GM12878 (cell line): ENCODE data around the gene TEDC1. TPM values are rescaled to one million over a fixed set of nuclear protein-coding genes. Genes with fewer than 3 reads are reported as not detected.

Experiments
- BHLHE40 ChIP-seq, 2 experiments: fragments of 450-650 bp in 1 of 2; IDR thresholded peaks; 2 replicates each; pipeline ENCODE4 v1.6.1; 2011 to 2017; ENCODE audit warnings: low read depth in 2 of 2, borderline replicate concordance in 1 of 2, improper control_type of control experiment in 1 of 2, low read length in 1 of 2, mild to moderate bottlenecking in 1 of 2
- BRCA1 ChIP-seq: IDR thresholded peaks from 2 replicates; pipeline ENCODE4 v1.6.1; 2011; ENCODE audit warnings: low read depth, low read length, improper control_type of control experiment
- CREB1 ChIP-seq: IDR thresholded peaks from 2 replicates; pipeline ENCODE4 v1.6.1; 2012; ENCODE audit warnings: low read depth, mild to moderate bottlenecking, inconsistent platforms
- EZH2 ChIP-seq: IDR thresholded peaks from 2 replicates; pipeline ENCODE4 v1.6.1; 2012; ENCODE audit warnings: low read depth, mild to moderate bottlenecking, control low read depth, inconsistent platforms, low read length, borderline replicate concordance; ENCODE audit not compliant: control insufficient read depth
- NFYB ChIP-seq: IDR thresholded peaks from 2 replicates; pipeline ENCODE4 v1.6.1; 2011; ENCODE audit warnings: low read depth, mild to moderate bottlenecking, low read length, improper control_type of control experiment, moderate library complexity; ENCODE audit not compliant: insufficient read depth
- NR2C1 ChIP-seq: fragments of 450-650 bp; IDR thresholded peaks from 2 replicates; pipeline ENCODE4 v1.6.1; 2017; ENCODE audit warnings: antibody characterized with exemption, mild to moderate bottlenecking, moderate library complexity
- RAD21 ChIP-seq: IDR thresholded peaks from 2 replicates; pipeline ENCODE4 v1.6.1; 2011; ENCODE audit warnings: mild to moderate bottlenecking, low read depth, low read length, moderate library complexity; ENCODE audit not compliant: insufficient read depth
- RUNX3 ChIP-seq: IDR thresholded peaks from 2 replicates; pipeline ENCODE4 v1.6.1; 2012; ENCODE audit warnings: low read length, inconsistent platforms
- STAT1 ChIP-seq: fragments of 450-650 bp; conservative IDR thresholded peaks from 2 replicates; pipeline ENCODE4 v1.6.1; 2014; ENCODE audit warnings: antibody characterized with exemption, mild to moderate bottlenecking
- STAT3 ChIP-seq: IDR thresholded peaks from 2 replicates; pipeline ENCODE4 v1.6.1; 2011; ENCODE audit warnings: low read depth, low read length, improper control_type of control experiment
- TARDBP ChIP-seq: IDR thresholded peaks from 2 replicates; pipeline ENCODE4 v1.6.1; 2016; ENCODE audit warnings: borderline replicate concordance
- TCF7 ChIP-seq: IDR thresholded peaks from 2 replicates; pipeline ENCODE4 v1.6.1; 2014; ENCODE audit warnings: antibody characterized with exemption, borderline replicate concordance
- YY1 ChIP-seq: IDR thresholded peaks from 2 replicates; pipeline ENCODE4 v1.6.1; 2011; ENCODE audit warnings: low read depth, mild to moderate bottlenecking, low read length
- ZNF207 ChIP-seq: fragments of 450-650 bp; IDR thresholded peaks from 2 replicates; pipeline ENCODE4 v1.6.1; 2014; ENCODE audit warnings: antibody characterized with exemption, mild to moderate bottlenecking, borderline replicate concordance
- ZNF217 ChIP-seq: fragments of 450-650 bp; IDR thresholded peaks from 2 replicates; pipeline ENCODE4 v1.6.1; 2017; ENCODE audit warnings: antibody characterized with exemption, mild to moderate bottlenecking
- polyA plus RNA-seq, 11 experiments: library from polyadenylated mRNA; depleted of rRNA in 4 of 11; unstranded in 6 of 11; stranded (reverse) in 5 of 11; fragments of >200 nt; fragmentation: Nextera tagmentation in 4 of 11; fragmentation: Illumina TruSeq in 1 of 11; extraction: Ambion mirVana in 4 of 11; extraction: Trizol in 1 of 11; gene quantifications; 1 replicate in 1 of 11; 2 replicates in 10 of 11; pipeline versions ENCODE4 v1.2.1 to v1.2.3, GENCODE V29; 2011 to 2016; ENCODE audit warnings: inconsistent platforms in 2 of 11, missing spikeins in 2 of 11, low read depth in 1 of 11
- total RNA-seq, 4 experiments: library from RNA; depleted of rRNA in 3 of 4; stranded (reverse); fragments of >200 nt in 3 of 4; fragmentation: Illumina TruSeq in 1 of 4; extraction: Trizol in 1 of 4; gene quantifications; 2 replicates each; pipeline versions ENCODE4 v1.2.1 to v1.2.3, GENCODE V29; 2013 to 2021
- TF ChIP-seq, protein P1 (sequence below): fragments of 450-650 bp; IDR thresholded peaks from 2 replicates; pipeline ENCODE4 v1.6.1; 2017; ENCODE audit warnings: mild to moderate bottlenecking
- TF ChIP-seq, protein P2 (sequence below), 3 experiments: IDR thresholded peaks in 2 of 3; conservative IDR thresholded peaks in 1 of 3; 2 replicates each; pipeline ENCODE4 v1.5.1; 2011; ENCODE audit warnings: low read depth in 3 of 3, low read length in 3 of 3, mild to moderate bottlenecking in 3 of 3, control low read depth in 2 of 3, moderate library complexity in 2 of 3, inconsistent platforms in 1 of 3, mixed read lengths in 1 of 3; ENCODE audit not compliant: control insufficient read depth in 2 of 3, insufficient read depth in 1 of 3; ENCODE audit errors: extremely low read depth in 1 of 3
- TF ChIP-seq, protein P3 (sequence below): fragments of 450-650 bp; IDR thresholded peaks from 2 replicates; pipeline ENCODE4 v1.6.1; 2017; ENCODE audit warnings: mild to moderate bottlenecking, moderate library complexity
- TF ChIP-seq, protein P4 (sequence below): fragments of 450-650 bp; conservative IDR thresholded peaks from 2 replicates; pipeline ENCODE4 v1.6.1; 2017; ENCODE audit warnings: mild to moderate bottlenecking, moderate library complexity

The TEDC1 gene
- total and polyA plus RNA-seq, 10 of the 15 experiments (the other 5 are each of a cell fraction or from before 2014, with no cell fraction given), result 0.19 to 34.2 (median 14.5) TPM

DNA sequence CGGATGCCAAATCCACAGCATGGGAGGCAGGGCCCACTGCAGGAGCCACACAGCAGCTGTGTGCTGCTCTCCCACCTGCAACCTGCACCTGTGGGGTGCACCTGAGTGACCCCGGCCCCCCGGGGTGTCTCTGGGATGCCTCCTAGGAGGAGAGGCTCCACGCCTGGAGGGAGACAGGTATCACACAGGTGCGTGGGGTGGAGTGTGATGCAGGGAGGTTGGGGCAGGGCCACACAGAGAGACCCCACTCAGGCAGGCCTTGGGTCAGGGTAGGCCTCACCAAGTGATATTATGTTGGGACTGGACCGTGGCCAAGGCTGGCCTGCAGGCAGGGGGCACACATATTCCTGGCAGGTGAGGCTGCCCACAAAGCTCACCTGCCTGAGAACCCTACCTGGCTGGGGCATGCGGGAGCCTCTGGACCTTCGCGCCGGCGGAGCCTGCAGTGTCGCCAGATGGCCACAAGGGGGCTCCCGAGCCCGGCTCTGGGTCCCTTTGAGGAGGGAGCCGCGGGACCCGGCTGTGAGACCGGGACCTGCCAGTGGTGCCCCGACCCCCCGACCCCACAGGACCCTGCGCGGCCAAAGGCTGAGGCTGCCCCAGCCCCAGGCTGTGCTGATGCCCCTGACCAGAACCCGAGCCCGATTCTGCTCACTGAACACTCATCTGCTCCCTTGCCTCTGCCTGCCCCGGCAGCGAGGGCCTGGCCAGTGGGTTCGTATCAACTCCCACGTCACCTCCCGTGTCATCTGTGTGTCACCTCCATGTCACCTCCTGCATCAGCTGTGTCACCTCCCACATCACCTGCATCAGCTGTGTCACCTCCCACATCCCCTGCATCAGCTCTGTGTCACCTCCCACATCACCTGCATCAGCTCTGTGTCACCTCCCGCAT is 46.8 kb downstream of the TEDC1 start (continued):
- TF ChIP-seq BHLHE40 (IDR thresholded peaks at IDR 0.05; ENCODE audit: borderline replicate concordance in 1 of 2, low read depth in 2 of 2, low read length in 1 of 2), result no peak
- no peak for TF ChIP-seq EZH2
- no peak for TF ChIP-seq TARDBP
- TF ChIP-seq, protein P1, sequence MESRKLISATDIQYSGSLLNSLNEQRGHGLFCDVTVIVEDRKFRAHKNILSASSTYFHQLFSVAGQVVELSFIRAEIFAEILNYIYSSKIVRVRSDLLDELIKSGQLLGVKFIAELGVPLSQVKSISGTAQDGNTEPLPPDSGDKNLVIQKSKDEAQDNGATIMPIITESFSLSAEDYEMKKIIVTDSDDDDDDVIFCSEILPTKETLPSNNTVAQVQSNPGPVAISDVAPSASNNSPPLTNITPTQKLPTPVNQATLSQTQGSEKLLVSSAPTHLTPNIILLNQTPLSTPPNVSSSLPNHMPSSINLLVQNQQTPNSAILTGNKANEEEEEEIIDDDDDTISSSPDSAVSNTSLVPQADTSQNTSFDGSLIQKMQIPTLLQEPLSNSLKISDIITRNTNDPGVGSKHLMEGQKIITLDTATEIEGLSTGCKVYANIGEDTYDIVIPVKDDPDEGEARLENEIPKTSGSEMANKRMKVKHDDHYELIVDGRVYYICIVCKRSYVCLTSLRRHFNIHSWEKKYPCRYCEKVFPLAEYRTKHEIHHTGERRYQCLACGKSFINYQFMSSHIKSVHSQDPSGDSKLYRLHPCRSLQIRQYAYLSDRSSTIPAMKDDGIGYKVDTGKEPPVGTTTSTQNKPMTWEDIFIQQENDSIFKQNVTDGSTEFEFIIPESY, result no peak
- 0 out of 2 replicates have a peak, but pooled peaks have one; percentile 14 for TF ChIP-seq CREB1
- TF ChIP-seq, protein P2, sequence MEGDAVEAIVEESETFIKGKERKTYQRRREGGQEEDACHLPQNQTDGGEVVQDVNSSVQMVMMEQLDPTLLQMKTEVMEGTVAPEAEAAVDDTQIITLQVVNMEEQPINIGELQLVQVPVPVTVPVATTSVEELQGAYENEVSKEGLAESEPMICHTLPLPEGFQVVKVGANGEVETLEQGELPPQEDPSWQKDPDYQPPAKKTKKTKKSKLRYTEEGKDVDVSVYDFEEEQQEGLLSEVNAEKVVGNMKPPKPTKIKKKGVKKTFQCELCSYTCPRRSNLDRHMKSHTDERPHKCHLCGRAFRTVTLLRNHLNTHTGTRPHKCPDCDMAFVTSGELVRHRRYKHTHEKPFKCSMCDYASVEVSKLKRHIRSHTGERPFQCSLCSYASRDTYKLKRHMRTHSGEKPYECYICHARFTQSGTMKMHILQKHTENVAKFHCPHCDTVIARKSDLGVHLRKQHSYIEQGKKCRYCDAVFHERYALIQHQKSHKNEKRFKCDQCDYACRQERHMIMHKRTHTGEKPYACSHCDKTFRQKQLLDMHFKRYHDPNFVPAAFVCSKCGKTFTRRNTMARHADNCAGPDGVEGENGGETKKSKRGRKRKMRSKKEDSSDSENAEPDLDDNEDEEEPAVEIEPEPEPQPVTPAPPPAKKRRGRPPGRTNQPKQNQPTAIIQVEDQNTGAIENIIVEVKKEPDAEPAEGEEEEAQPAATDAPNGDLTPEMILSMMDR (IDR thresholded peaks at IDR 0.05 in 2 of 3, conservative IDR thresholded peaks at IDR 0.05 in 1 of 3; ENCODE audit: control insufficient read depth in 2 of 3, extremely low read depth in 1 of 3, insufficient read depth in 1 of 3, low read depth in 3 of 3, low read length in 3 of 3), result peak; percentile 89 to 100 (median 90)
- peak; percentile 71 for TF ChIP-seq RAD21
- no peak for TF ChIP-seq TCF7
- TF ChIP-seq STAT3, result no peak
- TF ChIP-seq ZNF217, result no peak
- TF ChIP-seq NR2C1, result no peak
- no peak for TF ChIP-seq STAT1
- TF ChIP-seq YY1, result 0 out of 2 replicates have a peak, but pooled peaks have one; percentile 44
- TF ChIP-seq BRCA1, result no peak
- no peak for TF ChIP-seq NFYB
- TF ChIP-seq, protein P3, sequence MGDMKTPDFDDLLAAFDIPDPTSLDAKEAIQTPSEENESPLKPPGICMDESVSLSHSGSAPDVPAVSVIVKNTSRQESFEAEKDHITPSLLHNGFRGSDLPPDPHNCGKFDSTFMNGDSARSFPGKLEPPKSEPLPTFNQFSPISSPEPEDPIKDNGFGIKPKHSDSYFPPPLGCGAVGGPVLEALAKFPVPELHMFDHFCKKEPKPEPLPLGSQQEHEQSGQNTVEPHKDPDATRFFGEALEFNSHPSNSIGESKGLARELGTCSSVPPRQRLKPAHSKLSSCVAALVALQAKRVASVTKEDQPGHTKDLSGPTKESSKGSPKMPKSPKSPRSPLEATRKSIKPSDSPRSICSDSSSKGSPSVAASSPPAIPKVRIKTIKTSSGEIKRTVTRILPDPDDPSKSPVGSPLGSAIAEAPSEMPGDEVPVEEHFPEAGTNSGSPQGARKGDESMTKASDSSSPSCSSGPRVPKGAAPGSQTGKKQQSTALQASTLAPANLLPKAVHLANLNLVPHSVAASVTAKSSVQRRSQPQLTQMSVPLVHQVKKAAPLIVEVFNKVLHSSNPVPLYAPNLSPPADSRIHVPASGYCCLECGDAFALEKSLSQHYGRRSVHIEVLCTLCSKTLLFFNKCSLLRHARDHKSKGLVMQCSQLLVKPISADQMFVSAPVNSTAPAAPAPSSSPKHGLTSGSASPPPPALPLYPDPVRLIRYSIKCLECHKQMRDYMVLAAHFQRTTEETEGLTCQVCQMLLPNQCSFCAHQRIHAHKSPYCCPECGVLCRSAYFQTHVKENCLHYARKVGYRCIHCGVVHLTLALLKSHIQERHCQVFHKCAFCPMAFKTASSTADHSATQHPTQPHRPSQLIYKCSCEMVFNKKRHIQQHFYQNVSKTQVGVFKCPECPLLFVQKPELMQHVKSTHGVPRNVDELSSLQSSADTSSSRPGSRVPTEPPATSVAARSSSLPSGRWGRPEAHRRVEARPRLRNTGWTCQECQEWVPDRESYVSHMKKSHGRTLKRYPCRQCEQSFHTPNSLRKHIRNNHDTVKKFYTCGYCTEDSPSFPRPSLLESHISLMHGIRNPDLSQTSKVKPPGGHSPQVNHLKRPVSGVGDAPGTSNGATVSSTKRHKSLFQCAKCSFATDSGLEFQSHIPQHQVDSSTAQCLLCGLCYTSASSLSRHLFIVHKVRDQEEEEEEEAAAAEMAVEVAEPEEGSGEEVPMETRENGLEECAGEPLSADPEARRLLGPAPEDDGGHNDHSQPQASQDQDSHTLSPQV, result no peak
- TF ChIP-seq RUNX3, result no peak
- TF ChIP-seq ZNF207, result no peak
- TF ChIP-seq, protein P4, sequence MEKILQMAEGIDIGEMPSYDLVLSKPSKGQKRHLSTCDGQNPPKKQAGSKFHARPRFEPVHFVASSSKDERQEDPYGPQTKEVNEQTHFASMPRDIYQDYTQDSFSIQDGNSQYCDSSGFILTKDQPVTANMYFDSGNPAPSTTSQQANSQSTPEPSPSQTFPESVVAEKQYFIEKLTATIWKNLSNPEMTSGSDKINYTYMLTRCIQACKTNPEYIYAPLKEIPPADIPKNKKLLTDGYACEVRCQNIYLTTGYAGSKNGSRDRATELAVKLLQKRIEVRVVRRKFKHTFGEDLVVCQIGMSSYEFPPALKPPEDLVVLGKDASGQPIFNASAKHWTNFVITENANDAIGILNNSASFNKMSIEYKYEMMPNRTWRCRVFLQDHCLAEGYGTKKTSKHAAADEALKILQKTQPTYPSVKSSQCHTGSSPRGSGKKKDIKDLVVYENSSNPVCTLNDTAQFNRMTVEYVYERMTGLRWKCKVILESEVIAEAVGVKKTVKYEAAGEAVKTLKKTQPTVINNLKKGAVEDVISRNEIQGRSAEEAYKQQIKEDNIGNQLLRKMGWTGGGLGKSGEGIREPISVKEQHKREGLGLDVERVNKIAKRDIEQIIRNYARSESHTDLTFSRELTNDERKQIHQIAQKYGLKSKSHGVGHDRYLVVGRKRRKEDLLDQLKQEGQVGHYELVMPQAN, result no peak
